Measurements from ENCODE around the gene PRKCB.

GRCh38 chr16:23829454-23829853 is 6.3 kb upstream of the PRKCB start:
- TF ChIP-seq CTCF (conservative IDR thresholded peaks at IDR 0.05; ENCODE audit: low read depth, low read length): no peak
- no peak for TF ChIP-seq EZH2 (IDR thresholded peaks at IDR 0.05; ENCODE audit: low read length, unreplicated experiment)

All from PC-3 (cell line).